Tibial nerve (tissue), 3 donors: ENCODE measurements around the gene DUSP6.

Experiments
- POLR2A ChIP-seq, 2 donors: fragments of 450-650 bp; IDR thresholded peaks; one replicate each; pipeline ENCODE4 v1.6.1; 2017; ENCODE audit warnings: antibody characterized with exemption in 2 of 2, mild to moderate bottlenecking in 2 of 2, moderate library complexity in 2 of 2
- TF ChIP-seq, protein P1 (sequence below), 5 experiments: fragments of 200-600 bp in 3 of 5; fragments of 450-650 bp in 2 of 5; sonication (generic) in 3 of 5; IDR thresholded peaks; one replicate each; pipeline ENCODE4 v1.5.1; 2016 to 2019; ENCODE audit warnings: antibody characterized with exemption in 5 of 5, mild to moderate bottlenecking in 3 of 5, moderate library complexity in 2 of 5

- TF ChIP-seq, protein P1, sequence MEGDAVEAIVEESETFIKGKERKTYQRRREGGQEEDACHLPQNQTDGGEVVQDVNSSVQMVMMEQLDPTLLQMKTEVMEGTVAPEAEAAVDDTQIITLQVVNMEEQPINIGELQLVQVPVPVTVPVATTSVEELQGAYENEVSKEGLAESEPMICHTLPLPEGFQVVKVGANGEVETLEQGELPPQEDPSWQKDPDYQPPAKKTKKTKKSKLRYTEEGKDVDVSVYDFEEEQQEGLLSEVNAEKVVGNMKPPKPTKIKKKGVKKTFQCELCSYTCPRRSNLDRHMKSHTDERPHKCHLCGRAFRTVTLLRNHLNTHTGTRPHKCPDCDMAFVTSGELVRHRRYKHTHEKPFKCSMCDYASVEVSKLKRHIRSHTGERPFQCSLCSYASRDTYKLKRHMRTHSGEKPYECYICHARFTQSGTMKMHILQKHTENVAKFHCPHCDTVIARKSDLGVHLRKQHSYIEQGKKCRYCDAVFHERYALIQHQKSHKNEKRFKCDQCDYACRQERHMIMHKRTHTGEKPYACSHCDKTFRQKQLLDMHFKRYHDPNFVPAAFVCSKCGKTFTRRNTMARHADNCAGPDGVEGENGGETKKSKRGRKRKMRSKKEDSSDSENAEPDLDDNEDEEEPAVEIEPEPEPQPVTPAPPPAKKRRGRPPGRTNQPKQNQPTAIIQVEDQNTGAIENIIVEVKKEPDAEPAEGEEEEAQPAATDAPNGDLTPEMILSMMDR (IDR thresholded peaks at IDR 0.05) = no peak
- TF ChIP-seq POLR2A (IDR thresholded peaks at IDR 0.05) = no peak
Observed at GRCh38 chr12:89340861-89341260, 11.4 kb downstream of the DUSP6 start.
